GM21576 (cell line): ENCODE measurements around the gene GPAM.
"Not testable (repeated sequence)": the region's sequence is repeated elsewhere in the genome, so short reads cannot be mapped to it uniquely, and the experiment has no call there.

Source experiments
- ATAC-seq: cut with Tn5 transposase; IDR thresholded peaks from one replicate; pipeline ENCODE4 v1.9.1; 2021; ENCODE audit warnings: mild to moderate bottlenecking, moderate library complexity; ENCODE audit not compliant: unreplicated experiment

The GPAM gene

GRCh38 chr10:112137154-112137987 lies 46.2 kb downstream of the GPAM start:
- ATAC-seq: no peak

DNA sequence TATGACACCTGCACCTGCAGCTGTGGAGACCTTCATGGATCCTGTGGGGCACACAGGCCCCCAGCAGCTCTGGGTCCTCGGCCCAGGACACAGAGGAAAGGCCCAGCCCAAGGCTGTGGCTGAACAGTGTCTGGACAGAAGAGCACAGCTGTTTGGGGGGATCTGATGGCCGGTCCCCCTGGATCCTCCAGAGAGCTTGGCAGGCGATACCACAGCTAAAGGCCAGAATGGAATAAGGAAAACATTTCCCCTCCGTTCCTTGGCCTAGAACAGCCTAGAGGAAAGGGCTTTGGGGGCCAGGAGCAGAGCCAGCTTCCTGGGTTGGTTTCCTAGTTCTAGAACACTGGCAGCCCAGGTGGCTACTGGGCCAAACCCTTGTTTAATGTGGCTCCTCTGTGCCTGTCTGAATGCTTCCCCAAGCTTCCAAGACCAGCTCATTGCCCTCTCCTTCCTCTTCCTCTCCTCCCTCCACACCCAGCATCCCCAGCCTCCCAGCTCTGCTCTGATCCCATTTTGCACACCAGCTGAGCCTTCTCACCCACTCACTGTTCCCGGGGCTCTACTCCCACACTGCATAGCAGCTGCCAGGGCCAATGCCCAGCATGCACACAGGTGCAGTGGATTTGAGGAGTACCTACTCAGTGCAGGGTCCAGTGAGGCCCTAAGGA lies 46.9 kb downstream of the GPAM start:
- ATAC-seq: no peak

GRCh38 chr10:112135604-112136003 lies 48.0 kb downstream of the GPAM start:
- no peak for ATAC-seq

DNA sequence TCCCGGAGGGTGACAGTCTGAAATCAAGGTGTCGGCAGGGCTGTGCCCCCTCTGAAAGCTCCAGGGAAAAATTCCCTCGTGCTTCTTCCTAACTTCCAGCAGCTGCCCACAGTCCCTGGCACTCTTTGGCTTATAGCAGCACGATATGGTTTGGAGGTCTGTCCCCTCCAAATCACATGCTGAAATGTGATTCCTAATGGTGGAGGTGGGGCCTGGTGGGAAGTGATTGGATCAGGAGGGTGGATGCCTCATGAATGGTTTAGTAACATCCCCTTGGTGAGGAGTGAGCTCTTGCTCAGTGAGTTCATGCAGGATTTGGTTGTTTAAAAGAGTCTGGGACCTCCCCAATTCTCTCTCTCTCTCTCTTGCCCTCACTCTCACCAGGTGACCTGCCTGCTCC lies 51.1 kb downstream of the GPAM start:
- ATAC-seq: no peak

DNA sequence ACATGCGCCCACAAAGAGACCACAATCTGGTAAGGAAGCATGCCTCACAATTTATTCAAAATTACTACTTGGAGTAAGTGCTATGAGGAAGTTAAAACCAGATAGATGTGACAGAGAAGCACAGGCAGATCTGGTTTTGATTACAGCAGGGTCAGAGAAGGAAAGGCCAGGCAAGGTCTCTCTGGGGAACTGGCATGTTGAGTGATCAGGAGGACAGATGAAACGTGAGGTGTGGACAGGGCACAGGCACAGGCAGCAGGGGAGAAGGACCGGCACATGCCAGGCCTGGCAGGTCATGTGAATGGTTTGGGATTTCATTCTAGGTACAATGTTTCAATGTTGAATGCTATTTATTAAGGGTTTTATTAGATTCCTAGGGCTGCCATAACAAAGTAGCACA lies 51.6 kb downstream of the GPAM start:
- ATAC-seq: no peak

DNA sequence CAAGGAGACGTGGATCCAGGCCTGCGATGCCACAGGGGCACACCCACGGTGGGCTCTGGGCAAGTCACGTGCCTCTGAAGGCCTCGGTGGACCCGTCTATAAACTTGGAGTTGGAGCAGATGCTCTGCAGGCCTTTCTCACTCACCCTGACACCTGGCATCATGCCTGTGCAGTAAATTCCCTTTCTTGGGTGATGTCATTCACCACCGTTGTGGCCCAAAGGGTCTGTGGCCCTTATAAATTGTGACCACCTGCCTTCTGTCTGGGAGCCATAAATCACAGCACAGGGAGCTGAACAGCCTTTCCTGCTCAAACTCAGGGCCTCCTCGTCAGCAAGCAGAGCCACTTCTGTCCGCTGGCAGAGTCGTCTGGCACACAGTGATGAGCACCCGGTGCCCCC lies 52.2 kb downstream of the GPAM start:
- ATAC-seq: no peak

DNA sequence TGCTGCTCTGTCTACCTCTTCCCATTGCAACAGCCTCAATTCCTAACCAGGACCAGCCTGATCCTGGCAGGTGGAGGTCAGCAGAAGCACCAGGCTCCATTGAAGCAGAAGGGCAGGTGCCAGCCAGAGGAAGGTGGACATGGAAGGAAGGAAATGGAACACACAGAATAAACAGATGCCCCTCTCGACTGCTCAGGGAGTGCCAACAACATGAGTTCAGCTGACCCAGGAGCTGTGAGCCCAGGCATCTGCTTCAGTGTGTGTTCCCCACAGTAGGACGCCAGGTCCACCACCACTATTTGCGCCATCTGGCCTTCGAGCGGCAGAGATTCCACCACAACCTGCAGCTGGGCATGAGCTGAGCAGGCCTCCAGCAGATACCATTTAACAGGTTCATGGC lies 56.7 kb downstream of the GPAM start:
- ATAC-seq: no peak

DNA sequence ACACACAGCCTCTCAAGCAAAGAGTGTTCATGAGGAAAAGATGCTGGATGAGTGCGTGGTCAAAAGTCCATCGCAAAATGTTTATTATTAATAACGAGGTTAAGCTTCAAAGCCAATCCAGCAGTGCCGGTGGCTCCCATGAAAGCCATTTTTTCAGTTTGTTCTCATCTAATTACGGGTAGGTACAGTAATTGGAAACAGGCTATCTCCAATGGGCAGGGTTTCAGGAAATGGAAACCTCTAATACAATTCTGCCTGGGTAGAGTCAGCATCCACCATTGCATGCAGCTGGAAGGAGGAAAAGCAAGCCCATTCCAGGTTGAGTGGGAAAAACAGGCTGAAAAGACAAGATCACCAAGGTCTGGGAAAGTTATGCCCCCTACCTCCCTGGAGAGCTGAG lies 57.4 kb downstream of the GPAM start:
- no peak for ATAC-seq

DNA sequence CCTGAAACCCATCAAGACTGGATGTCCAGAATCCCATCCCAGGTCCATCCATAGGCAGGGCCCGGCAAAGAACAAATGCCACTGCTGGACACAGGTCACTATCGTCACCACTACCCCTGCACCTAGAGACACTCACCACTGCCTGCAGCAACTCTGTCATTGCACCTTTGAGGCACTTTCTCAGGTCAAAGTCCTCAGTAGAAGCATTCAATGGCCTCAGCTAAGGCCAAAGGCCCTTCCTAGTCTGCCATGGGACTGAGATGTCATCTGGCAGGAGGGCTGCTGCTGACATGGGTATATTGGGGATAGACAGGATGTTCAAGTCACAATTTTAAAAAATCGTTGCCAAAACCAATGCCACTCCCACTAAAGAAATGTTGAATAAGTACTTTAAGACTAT lies 58.7 kb downstream of the GPAM start:
- ATAC-seq: no peak

DNA sequence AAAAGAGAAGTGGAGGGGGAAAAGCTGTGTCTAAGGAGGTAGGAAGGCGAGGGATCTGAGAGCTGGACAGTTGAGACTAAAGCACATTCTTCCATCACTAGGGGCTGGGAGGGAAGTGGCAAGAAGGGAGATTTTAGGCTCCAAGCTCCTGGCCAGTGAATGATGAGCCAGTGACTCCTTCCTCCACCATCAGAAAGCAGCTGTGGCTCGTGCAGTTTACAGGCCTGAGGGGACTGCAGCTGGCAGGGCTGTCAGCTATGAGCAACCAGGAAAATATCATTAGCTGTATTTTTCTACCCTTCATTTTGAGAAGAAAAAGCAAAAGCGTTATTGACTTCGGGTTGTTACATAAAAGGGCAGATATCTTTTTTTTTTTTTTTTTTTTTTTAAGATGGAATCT lies 60.7 kb downstream of the GPAM start:
- ATAC-seq: no peak

DNA sequence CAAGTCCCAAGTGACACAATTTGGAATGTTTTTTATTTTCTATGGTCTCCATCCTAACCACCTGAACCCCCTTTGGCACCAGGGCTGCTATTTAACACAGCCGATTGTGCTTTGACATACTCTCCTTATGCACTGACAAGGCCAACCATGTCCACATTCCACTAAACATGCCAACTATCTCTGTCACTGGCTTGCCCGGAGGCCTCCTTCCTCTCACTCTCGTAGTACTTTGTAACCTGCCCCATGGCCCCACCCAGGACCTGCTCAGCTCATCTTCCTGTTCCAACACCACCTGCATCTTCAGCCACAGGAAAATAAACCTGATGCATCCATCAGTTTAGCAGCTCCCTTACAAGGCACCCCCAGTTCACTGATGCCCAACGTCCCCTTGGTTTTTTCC lies 63.1 kb downstream of the GPAM start:
- ATAC-seq: no peak

- ATAC-seq: no peak
Measured at GRCh38 chr10:112115781-112116385, 67.7 kb downstream of the GPAM start.

DNA sequence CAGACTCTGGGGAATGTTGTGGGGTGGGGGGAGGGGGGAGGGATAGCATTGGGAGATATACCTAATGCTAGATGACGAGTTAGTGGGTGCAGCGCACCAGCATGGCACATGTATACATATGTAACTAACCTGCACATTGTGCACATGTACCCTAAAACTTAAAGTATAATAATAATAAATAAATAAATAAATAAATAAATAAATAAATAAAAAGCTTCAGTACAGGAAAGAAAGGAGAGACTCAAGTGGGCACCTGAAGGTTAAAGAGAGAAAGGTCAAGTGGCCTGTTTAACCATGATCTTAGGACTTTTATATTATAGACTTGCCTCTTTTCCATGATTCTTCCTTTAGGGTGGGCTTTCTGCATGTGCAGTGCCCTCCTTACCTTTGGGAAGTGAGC lies 73.8 kb downstream of the GPAM start:
- ATAC-seq: not testable (repeated sequence)
